ENCODE measurements around the gene PNPLA6. TPM values are rescaled to one million over a fixed set of nuclear protein-coding genes. Genes with fewer than 3 reads are reported as not detected.

PNPLA6 gene
- total RNA-seq, 1 donor from 2014 or later = 190 TPM

GRCh38 chr19:7516333-7516732 is 19.2 kb upstream of the PNPLA6 start:
- no peak for TF ChIP-seq CTCF (IDR thresholded peaks at IDR 0.05)
- intact Hi-C loops (cut with DNase I) = no loop called here
- Histone ChIP-seq H3K9me3 (no peaks in the 10 kb centered on the region), H3K27ac (peak overlapping the region; percentile 89), H3K27me3 (no peaks in the 10 kb centered on the region), H3K4me1 (peaks cover 16% of the 10 kb centered on the region), H3K36me3 (no peaks in the 10 kb centered on the region), H3K4me3 (peak overlapping the region; percentile 82)
- ATAC-seq = no peak
- DNase-seq = no peak

GRCh38 chr19:7516878-7517277 is 18.6 kb upstream of the PNPLA6 start:
- Histone ChIP-seq H3K4me3 (peak overlapping the region; percentile 82), H3K36me3 (no peaks in the 10 kb centered on the region), H3K27me3 (no peaks in the 10 kb centered on the region), H3K27ac (peak overlapping the region; percentile 89), H3K4me1 (peaks cover 21% of the 10 kb centered on the region), H3K9me3 (no peaks in the 10 kb centered on the region)
- intact Hi-C loops (cut with DNase I) = no loop called here
- DNase-seq (no peak), ATAC-seq (no peak)
- no peak for TF ChIP-seq CTCF (IDR thresholded peaks at IDR 0.05)

GRCh38 chr19:7519361-7520130 is 16.0 kb upstream of the PNPLA6 start:
- Histone ChIP-seq H3K27ac (no peak overlapping the region), H3K36me3 (no peaks in the 10 kb centered on the region), H3K4me1 (peaks cover 35% of the 10 kb centered on the region), H3K4me3 (no peak overlapping the region), H3K9me3 (no peaks in the 10 kb centered on the region), H3K27me3 (no peaks in the 10 kb centered on the region)
- DNase-seq (no peak), ATAC-seq (no peak)
- TF ChIP-seq CTCF (IDR thresholded peaks at IDR 0.05) = no peak
- intact Hi-C loops (cut with DNase I) = no loop called here

GRCh38 chr19:7520131-7521051 is 15.1 kb upstream of the PNPLA6 start:
- ATAC-seq (no peak), DNase-seq (no peak)
- H3K4me3 ChIP-seq = no peak overlapping the region
- H3K27ac ChIP-seq = no peak overlapping the region
- H3K9me3 ChIP-seq = no peaks in the 10 kb centered on the region
- no peak for TF ChIP-seq CTCF (IDR thresholded peaks at IDR 0.05)
- peaks cover 34% of the 10 kb centered on the region for H3K4me1 ChIP-seq
- intact Hi-C loops (cut with DNase I) = no loop called here
- no peaks in the 10 kb centered on the region for H3K27me3 ChIP-seq
- H3K36me3 ChIP-seq = peaks cover 5% of the 10 kb centered on the region

- TF ChIP-seq CTCF (IDR thresholded peaks at IDR 0.05) = no peak
- Histone ChIP-seq H3K36me3 (peaks cover 16% of the 10 kb centered on the region), H3K4me1 (peaks cover 30% of the 10 kb centered on the region), H3K27ac (peak overlapping the region; percentile 66), H3K9me3 (no peaks in the 10 kb centered on the region), H3K27me3 (no peaks in the 10 kb centered on the region), H3K4me3 (peak overlapping the region; percentile 92)
- intact Hi-C loops (cut with DNase I) = no loop called here
- ATAC-seq (no peak), DNase-seq (no peak)
Observed at GRCh38 chr19:7521551-7522071, 13.9 kb upstream of the PNPLA6 start.
